Muscle of arm (tissue), 12 donors: ENCODE data around the gene MRPL33. TPM values are rescaled to one million over a fixed set of nuclear protein-coding genes. Genes with fewer than 3 reads are reported as not detected.

ENCODE experiments used
- DNase-seq: peaks from one replicate; pipeline ENCODE4 v3.0.0-alpha.2; 2013
- polyA plus RNA-seq, 12 donors: library from polyadenylated mRNA; unstranded; fragments of 120-200 nt; gene quantifications; one replicate each; pipeline ENCODE4 v1.2.1, GENCODE V29; 2013; ENCODE audit not compliant: insufficient read length in 12 of 12

Gene MRPL33
- polyA plus RNA-seq, 12 donors = 74.2 to 150 (median 122) TPM; not detected in 1

DNA sequence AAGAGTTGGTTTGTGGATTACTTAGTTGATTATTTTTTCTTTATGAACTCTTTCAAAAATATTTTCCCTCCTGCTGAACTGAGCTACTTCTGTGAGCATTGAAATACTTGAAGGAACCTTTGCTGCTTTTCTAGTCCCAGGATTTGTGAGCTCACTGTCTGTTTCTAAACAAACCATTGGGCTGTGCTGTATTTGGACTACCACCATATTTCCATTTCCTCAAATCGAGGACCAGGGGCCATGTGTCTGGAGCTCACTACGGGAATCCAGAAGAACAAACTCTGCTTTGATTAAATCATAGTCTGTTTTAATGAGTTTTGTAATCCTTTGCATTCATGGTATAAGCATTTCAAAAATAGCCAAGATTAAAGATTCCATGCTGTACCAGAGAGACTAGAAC, 1.3 kb downstream of the MRPL33 start:
- no peak for DNase-seq

DNA sequence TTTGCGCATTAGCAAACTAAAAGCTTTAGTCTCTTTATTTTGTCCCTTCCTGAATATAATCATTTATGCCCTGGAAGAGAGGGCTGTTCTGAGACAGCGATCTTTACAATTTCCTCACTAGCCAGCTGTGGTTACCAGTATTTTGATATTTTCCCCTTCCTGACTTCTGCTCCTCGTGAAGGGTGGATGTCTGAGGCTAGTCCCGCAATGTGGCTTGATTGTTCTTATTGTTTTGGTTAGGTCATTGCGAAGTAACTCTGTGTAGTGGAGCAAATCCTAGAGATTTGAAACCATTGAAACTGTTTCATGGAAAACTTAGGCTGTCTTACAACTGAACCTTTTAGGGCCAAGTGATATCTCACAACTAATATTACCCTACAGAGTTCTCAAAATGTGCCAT, 2.4 kb downstream of the MRPL33 start:
- DNase-seq = no peak

DNA sequence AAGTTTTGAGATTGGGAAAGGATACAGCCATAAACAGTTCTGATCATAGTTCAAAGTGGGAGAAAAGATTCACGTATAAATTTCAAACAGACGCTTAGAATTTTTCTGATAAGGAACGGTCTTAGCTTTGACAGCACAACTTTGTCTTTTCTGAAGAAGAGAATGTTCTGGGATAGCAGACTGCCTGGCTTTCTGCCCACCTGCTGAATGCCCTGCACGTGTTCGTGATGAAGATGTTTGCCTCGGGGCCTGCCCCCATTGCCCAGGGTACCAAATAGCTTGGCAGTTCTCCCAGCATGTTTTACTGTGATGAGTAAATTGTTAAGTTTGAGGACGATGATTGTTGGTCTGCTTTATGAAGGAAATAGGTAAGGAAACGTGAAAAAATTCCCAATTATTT, 4.6 kb downstream of the MRPL33 start:
- no peak for DNase-seq

DNA sequence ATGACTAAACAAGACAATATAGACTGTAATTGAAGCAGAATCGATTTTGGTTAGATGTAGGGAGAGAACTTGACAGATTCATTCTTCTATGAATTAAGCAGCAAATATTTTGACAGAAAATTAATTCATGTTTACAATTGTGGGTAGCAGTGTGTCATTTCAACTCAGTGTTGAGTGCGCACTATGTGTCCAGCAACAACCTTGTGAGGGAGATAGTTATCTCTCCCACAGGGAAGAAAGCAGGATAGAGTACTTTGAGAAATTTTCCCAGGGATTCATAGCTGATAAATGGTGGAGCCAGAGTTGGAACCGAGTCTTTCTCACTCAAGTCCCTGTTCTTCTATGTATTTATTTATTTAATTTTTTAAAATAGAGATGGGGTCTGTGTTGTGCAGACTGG, 5.2 kb downstream of the MRPL33 start:
- DNase-seq = no peak

DNA sequence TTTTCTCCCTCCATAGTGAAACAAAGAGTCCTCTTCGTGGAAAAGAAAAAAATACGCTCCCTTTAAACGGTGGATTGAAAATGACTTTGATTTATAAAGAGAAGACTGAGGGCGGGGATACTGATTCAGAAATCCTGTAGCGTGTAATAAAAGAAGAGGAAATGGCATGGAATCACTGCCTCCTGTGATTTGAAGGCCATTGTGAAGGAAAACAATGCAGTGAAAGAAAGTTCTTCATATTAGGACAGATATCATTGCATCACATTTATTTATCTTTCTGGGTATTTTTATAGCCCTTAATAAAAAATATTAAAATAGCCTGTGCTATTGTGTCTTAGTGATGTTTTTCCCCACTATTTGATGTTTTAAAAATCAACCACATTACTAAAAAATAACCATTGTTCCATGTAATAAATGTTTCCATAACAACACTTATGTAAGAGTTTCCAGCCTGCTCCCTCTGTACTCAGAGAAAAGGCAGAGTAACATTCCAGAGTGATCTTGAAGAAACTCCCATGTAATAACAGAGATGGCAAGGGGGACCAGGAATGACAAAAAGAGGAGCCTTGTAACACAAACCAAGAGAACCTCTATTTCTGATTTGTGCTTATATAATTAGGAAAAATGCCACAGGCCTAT, 8.0 kb downstream of the MRPL33 start:
- DNase-seq = no peak

DNA sequence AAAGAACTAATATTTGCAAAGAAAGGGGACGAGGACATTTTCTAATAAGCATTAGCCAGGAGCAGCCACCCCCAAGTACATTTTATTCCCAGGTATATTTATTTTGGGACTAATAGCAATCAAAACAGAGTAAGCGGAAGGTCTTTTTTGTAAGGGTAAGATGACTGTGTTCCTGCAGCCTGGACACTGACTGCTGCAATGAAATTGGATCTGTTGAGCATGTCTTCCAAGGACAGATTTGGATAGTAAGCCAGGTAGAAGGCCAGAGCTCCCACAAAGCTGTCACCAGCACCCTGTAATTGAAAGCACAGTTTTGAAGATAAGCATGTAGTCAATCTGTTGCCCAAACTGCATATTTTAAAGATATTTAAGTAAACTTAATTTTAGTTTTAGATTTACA, 10.0 kb downstream of the MRPL33 start:
- no peak for DNase-seq

DNA sequence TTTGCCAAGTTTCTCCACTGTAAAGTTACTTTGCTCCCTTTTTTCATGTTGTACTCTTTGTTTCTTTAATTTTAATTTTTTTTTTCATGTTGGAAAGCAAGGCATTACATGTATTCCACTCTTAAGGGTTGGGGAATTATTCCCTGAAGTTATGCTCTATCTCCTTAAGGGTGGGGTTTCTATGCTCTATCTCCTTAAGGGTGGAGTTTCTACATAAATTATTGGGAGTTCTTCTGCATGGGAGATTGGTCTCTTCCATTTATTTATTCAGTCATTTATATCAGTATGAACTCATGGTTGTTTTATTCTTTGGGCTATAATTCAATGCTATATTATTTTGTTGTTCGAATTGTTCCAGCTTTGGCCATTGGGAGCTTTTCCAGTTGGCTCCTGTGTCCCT, 11.2 kb downstream of the MRPL33 start:
- no peak for DNase-seq

DNA sequence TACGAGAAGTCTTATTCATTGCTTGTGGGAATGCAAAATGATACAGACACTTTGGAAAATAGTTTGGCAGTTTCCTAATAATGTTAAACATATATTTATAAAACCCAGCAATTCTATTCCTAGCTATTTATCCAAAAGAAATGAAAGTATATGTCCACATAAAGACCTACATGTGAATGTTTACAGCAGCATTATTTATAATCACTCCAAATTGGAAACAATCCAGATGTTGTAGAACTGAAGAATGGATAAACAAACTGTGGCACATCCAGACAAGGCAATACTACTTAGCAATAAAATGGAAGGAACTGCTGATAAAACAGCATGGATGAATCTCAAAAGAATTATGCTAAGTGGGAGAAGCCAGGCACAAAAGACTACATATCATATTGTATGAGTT, 19.3 kb downstream of the MRPL33 start:
- no peak for DNase-seq

DNA sequence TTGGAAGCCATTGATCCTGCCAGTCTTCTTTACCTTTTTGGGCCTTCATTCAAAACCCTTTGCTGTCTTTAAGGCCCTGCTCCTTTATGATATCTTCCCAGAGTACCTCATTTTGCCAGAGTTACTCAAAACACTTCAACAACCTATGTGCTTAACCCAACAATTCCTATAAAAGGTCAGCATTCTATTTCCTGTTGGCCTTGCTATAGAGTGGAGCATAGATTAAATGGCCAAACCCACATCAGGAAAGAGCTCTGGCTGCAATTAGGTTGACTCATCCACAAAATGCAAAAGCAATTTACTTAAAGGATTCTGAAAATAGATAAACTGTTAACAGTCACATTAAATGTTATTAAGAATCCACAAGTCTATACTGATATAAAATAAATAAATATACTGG, 21.2 kb downstream of the MRPL33 start:
- DNase-seq = no peak

DNA sequence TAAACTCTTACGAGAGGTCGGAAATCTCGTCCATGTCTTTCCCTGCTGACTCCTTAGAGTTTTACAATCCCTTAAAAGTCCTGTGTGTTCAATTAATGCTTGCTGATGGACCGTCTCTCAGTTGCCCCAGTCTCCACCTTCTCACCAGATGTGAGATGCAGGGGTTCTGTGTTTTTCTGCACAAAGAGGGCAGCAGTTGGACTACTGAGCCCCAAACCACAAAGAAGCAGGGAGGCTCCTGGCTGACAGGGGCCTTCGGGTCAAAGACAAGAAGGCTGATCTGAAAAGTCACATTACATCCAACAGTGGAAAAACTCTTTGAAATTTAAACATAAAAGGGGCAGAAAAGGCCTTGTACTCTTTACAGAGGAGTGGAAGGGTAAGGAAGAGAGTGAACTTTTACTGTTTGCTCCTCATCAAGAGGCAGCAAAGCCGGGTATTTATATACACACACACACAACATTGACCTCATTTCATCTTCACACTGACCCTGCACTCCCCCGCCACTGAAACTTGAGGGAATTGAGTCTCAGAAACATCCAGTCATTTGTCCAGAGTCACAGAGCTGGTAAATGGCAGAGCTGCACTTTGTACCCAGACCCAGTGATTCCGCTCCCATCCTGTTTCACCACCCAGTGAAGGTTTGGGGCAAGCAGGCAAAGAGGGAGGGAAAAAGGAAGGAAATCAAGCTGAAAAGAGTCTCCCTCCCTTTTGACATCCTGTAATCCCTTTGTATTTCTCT, 23.7 kb downstream of the MRPL33 start:
- no peak for DNase-seq

DNA sequence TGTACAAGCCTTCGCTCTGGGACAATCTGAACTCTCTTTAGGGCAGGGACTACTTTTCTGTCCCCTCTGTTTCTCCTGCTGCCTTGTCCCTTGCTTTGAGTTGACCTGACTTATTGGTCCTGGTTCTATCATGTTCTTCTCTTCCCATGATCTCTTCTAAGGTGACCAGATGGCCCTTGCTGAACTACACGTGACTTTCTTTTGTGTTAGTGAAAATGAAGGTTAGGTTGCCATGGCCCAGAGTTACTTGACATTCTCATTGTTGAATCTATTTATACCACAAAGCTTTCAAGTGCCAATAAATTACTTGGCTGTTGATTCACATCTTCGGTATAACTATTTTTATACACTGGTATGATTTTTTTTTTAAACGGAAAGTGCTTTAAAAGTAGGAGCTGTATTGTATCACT, 24.4 kb downstream of the MRPL33 start:
- DNase-seq = no peak

DNA sequence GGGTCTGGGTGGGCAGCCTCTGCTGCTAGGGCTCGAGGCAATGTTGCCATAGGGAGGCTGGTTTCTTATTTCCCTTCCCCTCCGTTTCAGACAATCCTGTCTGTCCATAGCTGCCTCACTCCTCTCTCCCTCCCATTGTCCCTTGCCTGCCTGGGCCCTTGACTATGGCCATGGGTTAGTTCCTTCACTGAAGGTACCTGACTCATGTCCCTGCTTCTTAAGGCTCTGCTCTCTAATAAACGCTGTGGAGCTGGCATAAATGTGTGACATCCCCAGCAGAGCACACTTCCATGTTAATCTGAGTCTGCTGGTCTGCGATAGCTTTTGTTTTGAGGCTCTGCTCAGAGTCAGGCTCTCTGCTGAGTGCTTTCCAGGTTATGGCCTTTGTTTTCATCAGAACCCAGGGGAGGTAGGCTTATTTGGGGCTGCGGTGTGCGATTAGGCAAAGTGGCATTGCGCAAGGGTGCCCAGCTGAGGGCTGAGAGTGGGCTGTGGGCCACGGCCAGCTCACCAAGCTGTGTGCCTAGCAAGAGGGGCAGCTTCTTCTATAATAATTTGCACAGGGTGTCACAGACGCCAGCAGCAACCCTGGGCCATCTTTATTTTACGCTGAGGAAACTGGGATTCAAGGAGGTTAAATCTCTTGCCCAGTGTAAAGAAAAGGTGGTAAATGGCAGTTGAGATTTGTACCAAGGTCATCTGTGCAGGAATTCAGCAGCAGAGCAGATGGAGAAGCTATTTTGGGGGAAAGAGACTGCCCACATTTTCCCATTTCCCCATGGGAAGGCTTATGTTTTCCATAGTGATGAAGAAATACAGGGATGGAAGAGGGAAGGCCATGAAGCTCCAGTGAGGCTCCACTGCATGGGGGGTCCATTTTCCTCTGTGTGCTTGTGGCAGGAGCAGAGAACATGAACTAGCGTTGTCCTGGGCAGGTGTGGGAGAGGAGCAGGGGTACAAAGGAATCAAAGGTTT, 25.6 kb downstream of the MRPL33 start:
- no peak for DNase-seq

DNA sequence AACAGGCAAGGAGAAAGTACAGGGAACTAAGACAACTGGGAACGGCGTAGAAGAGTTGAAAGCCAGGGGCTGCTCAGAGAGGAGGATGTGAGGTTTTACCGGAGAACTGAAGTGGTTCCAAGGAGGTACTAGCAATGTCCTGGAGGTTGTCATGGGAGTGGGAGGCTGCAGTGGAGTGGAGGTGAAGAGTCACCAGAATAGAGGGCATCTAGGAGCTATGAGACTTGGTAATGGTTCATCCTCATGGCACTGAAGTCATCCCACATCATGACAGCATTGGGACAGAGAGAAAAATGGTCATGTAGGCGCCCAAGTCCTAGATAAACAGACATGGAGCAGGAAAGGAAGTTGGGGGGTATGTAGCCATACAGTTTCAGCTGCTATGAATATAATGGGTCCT, 26.3 kb downstream of the MRPL33 start:
- DNase-seq = no peak

DNA sequence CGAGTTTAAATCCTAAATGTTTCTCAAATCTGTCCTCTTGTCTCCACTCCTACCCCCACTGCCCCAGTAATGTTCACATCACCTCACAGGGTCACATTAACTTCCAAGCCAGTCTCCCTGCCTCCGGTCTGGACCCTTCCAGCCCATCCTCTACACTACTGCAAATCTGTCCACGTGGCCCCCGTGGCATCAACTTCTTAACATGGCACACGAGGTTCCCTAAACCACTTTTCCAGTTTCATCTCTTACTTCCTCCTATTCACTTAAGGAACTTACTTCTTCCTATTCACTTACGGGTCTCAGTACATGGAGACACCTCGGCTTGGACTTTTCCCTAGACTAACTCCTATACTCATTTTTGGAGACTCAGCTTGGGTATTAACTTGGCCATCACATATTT, 27.0 kb downstream of the MRPL33 start:
- DNase-seq = no peak

DNA sequence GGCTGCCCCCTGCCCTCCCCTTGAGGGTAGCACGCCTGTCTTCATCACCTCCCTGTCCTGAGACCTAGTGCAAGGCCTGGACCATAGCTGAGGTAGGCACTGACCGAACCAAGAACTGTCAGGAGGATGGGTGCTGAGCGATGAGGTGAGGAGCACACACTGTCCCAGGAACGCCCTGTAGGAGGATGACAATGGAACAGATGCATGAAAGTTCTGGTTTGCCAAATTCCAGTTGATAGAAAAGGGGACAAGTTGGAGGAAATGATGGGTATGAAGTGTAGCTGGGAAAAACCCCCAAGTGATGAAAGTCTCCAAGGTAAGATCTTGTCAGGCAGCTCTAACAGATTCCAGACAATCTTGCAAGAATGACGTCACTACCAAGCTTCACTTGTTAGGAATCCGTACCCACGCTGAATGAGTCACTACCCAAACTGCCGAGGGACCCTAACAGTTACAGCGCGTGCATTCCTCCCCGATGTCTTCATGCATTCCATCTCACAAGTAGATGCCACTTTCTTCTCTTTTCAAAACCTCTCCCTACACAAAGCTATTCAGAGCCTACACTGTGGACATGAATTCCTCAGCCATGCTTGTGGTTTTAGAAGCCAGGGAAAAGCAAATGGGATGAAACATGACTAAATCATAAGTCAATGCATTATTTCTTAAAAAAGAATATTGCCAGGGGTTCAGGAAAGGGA, 27.6 kb downstream of the MRPL33 start:
- DNase-seq = peak; percentile 14

DNA sequence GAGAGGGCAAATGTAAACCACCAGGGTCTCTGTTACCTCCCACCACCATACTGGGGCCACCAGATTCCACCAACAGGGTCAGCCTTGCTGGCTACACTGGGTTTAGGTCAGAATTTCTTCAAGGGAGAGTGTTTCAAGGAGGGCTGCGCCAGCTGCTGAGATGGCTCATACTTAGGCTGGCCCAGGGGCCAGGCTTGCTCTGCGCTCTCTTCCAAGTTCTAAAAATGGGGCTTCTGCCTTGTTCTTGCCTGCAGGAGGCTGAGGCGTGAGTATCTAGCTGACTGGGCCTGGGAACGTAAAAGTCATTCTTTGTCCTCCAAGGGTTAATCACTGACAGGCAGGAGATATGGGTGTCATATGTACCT, 28.1 kb downstream of the MRPL33 start:
- no peak for DNase-seq

DNA sequence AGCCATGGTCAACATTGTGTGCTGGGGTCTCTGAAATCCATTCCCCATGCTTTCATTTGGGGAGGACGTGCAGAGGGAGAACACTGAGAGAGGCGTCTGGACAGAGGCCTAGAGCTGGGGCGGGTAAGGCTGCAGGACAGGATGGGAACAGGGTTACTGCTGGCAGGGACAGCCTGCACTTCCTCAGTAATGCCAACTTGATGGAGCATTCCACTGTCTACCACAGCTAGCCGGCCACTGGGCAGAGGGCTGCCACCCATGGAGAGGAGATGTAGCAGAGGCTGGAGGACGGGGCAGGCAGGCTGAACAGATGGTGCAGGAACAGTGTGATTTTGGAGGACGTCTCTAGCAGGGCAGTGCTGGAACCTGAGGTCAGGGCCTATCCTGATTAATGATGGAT, 29.3 kb downstream of the MRPL33 start:
- DNase-seq = no peak

DNA sequence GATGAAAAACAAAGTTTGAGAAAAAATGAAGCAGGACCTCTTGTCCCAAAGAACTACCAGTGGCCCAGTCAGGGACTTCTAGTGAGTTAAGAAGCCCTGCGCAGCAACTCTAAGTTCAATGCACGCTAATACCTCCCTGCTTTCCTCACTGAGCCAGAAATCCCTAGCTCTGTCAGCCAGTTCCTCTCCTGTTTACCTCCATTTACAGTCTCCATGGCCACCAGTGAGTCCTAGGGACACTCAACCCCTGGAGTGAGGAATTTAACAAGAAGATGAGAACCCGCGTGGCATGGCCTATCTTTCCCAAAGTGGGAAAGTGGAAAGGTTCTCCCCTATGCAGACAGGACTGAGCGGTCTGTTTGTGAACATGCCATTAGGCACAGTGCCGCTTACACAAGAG, 31.0 kb downstream of the MRPL33 start:
- no peak for DNase-seq

DNA sequence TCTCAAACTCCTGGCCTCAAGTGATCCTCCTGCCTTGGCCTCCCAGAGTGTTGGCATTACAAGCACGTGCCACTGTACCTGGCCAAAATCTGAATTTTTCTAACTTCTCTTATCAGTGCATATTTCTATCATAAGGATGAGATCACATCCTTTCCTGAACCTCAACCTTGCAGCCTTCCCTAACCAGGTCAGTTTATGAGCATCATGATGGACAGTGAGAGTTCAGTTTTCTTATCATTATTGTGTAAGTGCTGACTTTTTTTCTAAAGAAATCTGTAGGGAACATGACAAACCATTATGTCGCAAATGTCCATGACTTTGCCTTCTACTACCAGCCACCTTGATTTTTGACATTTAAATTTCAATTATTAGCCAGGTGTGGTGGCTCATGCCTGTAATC, 31.5 kb downstream of the MRPL33 start:
- DNase-seq = no peak

DNA sequence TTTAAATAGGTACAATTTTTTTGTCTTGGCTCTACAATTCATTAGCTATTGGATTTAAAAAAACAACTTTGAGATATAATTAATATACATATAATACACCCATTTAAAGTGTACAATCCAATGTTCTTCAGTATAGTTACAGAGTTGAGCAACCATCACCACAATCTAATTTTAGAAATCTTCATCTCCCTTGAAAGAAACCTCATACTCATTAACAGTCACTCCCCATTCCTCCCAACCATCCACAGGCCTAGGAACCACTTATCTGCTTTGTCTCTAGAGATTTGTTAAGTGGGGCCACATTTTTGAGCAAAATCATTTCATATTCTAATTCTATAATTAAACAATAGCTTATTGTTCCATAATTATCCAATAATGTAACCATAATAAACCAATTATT, 32.6 kb downstream of the MRPL33 start:
- DNase-seq = no peak

DNA sequence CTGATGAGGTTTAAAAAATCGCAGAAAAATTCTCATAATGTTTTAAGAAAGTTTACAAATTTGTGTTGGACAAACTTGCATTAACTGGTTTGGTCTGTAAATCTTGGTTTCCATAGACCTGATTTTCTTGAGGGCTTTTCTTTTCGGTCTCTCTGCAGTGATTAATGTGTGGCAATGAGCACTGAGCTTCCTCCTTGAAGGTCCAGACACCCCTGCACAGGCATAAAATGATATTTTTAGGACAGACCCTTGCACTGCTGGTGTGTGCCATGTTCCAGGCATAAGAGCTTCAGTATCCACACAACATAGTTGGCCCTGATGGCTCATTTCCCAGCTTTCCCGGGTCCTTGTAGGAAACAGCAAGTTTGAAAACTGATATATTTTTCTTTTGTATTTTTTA, 33.7 kb downstream of the MRPL33 start:
- no peak for DNase-seq
